Neural progenitor cell (in vitro differentiated cells): Measurements from ENCODE around the gene RNF125.

ENCODE experiments used
- CTCF ChIP-seq: fragments of 200-600 bp; sonication (generic); IDR thresholded peaks from 2 replicates; pipeline ENCODE4 v1.5.1; 2017; ENCODE audit warnings: antibody characterized with exemption, mild to moderate bottlenecking
- EZH2 ChIP-seq: fragments of 200-600 bp; sonication (generic); IDR thresholded peaks from 2 replicates; pipeline ENCODE4 v1.6.1; 2017; ENCODE audit warnings: antibody characterized with exemption, mild to moderate bottlenecking, moderate library complexity
- EZH2phosphoT487 ChIP-seq: fragments of 200-600 bp; sonication (generic); IDR thresholded peaks from 2 replicates; pipeline ENCODE4 v1.6.1; 2017; ENCODE audit warnings: antibody characterized with exemption

GRCh38 chr18:31978616-31979015, 40.0 kb upstream of the RNF125 start:
- TF ChIP-seq CTCF: no peak
- TF ChIP-seq EZH2phosphoT487: no peak
- no peak for TF ChIP-seq EZH2
